PC-3 (cell line): Measurements from ENCODE around the gene SH3RF3. TPM values are rescaled to one million over a fixed set of nuclear protein-coding genes. Genes with fewer than 3 reads are reported as not detected.

ENCODE experiments used
- ATAC-seq: fragments of 200-7000 bp; cut with Tn5 transposase; 2 replicates; pipeline ENCODE4 v1.9.1; 2020; ENCODE audit warnings: mild to moderate bottlenecking, moderate library complexity
- BruUV-seq: library from RNA; stranded (reverse); fragments of 400-500 nt; replicated peaks from 2 replicates; lab custom pipeline; 2021; lab: Mats Ljungman, UMichigan
- CTCF ChIA-PET: fragments of 300-600 bp; sonication (Branson Sonifier 250); formaldehyde crosslinking; loops from one replicate; lab custom pipeline; 2022; ENCODE audit warnings: antibody characterized with exemption; lab: Charles Lee
- POLR2A ChIA-PET: fragments of 300-600 bp; sonication (Branson Sonifier 250); formaldehyde crosslinking; loops from one replicate; lab custom pipeline; 2022; ENCODE audit warnings: antibody characterized with exemption; ENCODE audit not compliant: unreplicated experiment; lab: Charles Lee
- DNase-seq: peaks from one replicate; pipeline ENCODE4 v3.0.0-alpha.2; 2015
- H2AFZ ChIP-seq: fragments of 300-600 bp; sonication (generic); 2 replicates; pipeline ENCODE4 v1.6.0; 2016; ENCODE audit warnings: antibody characterized with exemption, low read length
- H3F3A ChIP-seq: fragments of 300-600 bp; sonication (generic); one replicate; pipeline ENCODE4 v1.6.0; 2017; ENCODE audit warnings: antibody characterized with exemption, low read length, control low read depth, mild to moderate bottlenecking; ENCODE audit not compliant: unreplicated experiment
- H3K27ac ChIP-seq: fragments of 300-600 bp; sonication (generic); 2 replicates; pipeline ENCODE4 v1.5.1; 2016; ENCODE audit warnings: mild to moderate bottlenecking, low read length
- H3K27me3 ChIP-seq: fragments of 300-600 bp; sonication (generic); 2 replicates; pipeline ENCODE4 v1.6.1; 2016; ENCODE audit warnings: low read length, mixed read lengths
- H3K36me3 ChIP-seq: fragments of 300-600 bp; sonication (generic); 2 replicates; pipeline ENCODE4 v1.6.1; 2016; ENCODE audit warnings: low read depth, mixed run types, low read length, mixed read lengths
- H3K4me1 ChIP-seq: fragments of 300-600 bp; sonication (generic); 2 replicates; pipeline ENCODE4 v1.5.1; 2016; ENCODE audit warnings: low read length; ENCODE audit not compliant: insufficient read depth
- H3K4me2 ChIP-seq: fragments of 300-600 bp; sonication (generic); 2 replicates; pipeline ENCODE4 v1.6.0; 2016; ENCODE audit warnings: low read length
- H3K4me3 ChIP-seq: fragments of 300-600 bp; sonication (generic); 2 replicates; pipeline ENCODE4 v1.5.1; 2016; ENCODE audit warnings: mild to moderate bottlenecking, low read length, mixed read lengths
- H3K79me2 ChIP-seq: fragments of 300-600 bp; sonication (generic); 2 replicates; pipeline ENCODE4 v1.6.1; 2017; ENCODE audit warnings: low read length, mixed read lengths
- H3K9ac ChIP-seq: fragments of 300-600 bp; sonication (generic); 2 replicates; pipeline ENCODE4 v1.6.0; 2016; ENCODE audit warnings: mild to moderate bottlenecking, low read length
- H3K9me2 ChIP-seq: fragments of 300-600 bp; sonication (generic); replicated peaks from 2 replicates; pipeline ENCODE4 v1.6.1; 2016; ENCODE audit warnings: mixed run types, low read length, mixed read lengths
- H3K9me3 ChIP-seq: fragments of 300-600 bp; sonication (generic); 2 replicates; pipeline ENCODE4 v1.6.1; 2016; ENCODE audit warnings: low read length, mixed read lengths
- H4K20me1 ChIP-seq: fragments of 300-600 bp; sonication (generic); 2 replicates; pipeline ENCODE4 v1.6.1; 2016; ENCODE audit warnings: low read length, mixed read lengths
- CTCF ChIP-seq: fragments of 300-600 bp; sonication (generic); conservative IDR thresholded peaks from 2 replicates; pipeline ENCODE4 v1.5.1; 2017; ENCODE audit warnings: antibody characterized with exemption, low read depth, mild to moderate bottlenecking, low read length
- EZH2 ChIP-seq: fragments of 300-600 bp; sonication (generic); IDR thresholded peaks from one replicate; pipeline ENCODE4 v1.6.1; 2017; ENCODE audit warnings: antibody characterized with exemption, mild to moderate bottlenecking, low read length; ENCODE audit not compliant: unreplicated experiment
- EZH2phosphoT487 ChIP-seq: fragments of 300-600 bp; sonication (generic); IDR thresholded peaks from 2 replicates; pipeline ENCODE4 v1.6.1; 2018; ENCODE audit warnings: mild to moderate bottlenecking, antibody characterized with exemption, low read length, borderline replicate concordance
- intact Hi-C: fragments of 100-400 bp; cut with micrococcal nuclease; formaldehyde crosslinking; loops from 2 replicates; pipeline ENCODE4 v1.9.0; 2023
- total RNA-seq: library from RNA; depleted of rRNA; stranded (reverse); fragments of >200 nt; gene quantifications from 2 replicates; pipeline ENCODE4 v1.2.3, GENCODE V29; 2014

Gene SH3RF3
- total RNA-seq, 1 experiment from 2014 or later, result 11.7 TPM

GRCh38 chr2:109378682-109379081, 249.7 kb downstream of the SH3RF3 start:
- Histone ChIP-seq H3K9me2 (no peaks in the 10 kb centered on the region), H3K79me2 (no peaks in the 10 kb centered on the region), H3K27ac (no peak overlapping the region), H3K4me1 (peaks cover 19% of the 10 kb centered on the region), H3K4me3 (no peak overlapping the region), H3K4me2 (no peak overlapping the region), H3K36me3 (no peaks in the 10 kb centered on the region), H3K27me3 (no peaks in the 10 kb centered on the region), H3K9me3 (no peaks in the 10 kb centered on the region), H2AFZ (no peak overlapping the region), H3K9ac (no peak overlapping the region), H3F3A (no peaks in the 10 kb centered on the region), H4K20me1 (no peaks in the 10 kb centered on the region)
- ChIA-PET POLR2A (no interaction called here), CTCF (no interaction called here)
- no TSS peak for BruUV-seq
- DNase-seq (no peak), ATAC-seq (no peak)
- intact Hi-C loops, result no loop called here
- TF ChIP-seq EZH2phosphoT487 (no peak), EZH2 (no peak), CTCF (no peak)

- Histone ChIP-seq H3K4me3 (no peak overlapping the region), H3K27ac (no peak overlapping the region), H2AFZ (no peak overlapping the region), H3K27me3 (no peaks in the 10 kb centered on the region), H3K9me2 (no peaks in the 10 kb centered on the region), H3K36me3 (no peaks in the 10 kb centered on the region), H3K79me2 (no peaks in the 10 kb centered on the region), H3K9me3 (no peaks in the 10 kb centered on the region), H3F3A (no peaks in the 10 kb centered on the region), H3K4me2 (no peak overlapping the region), H3K9ac (no peak overlapping the region), H4K20me1 (no peaks in the 10 kb centered on the region), H3K4me1 (peaks cover 19% of the 10 kb centered on the region)
- ATAC-seq (no peak), DNase-seq (no peak)
- TF ChIP-seq EZH2phosphoT487 (no peak), EZH2 (no peak), CTCF (no peak)
- BruUV-seq, result no TSS peak
- CTCF ChIA-PET, result no interaction called here
- POLR2A ChIA-PET, result no interaction called here
- intact Hi-C loops, result no loop called here
Measured at GRCh38 chr2:109379507-109379906, 250.5 kb downstream of the SH3RF3 start.

- peaks cover 16% of the 10 kb centered on the region for H3K4me1 ChIP-seq
- H3K9me2 ChIP-seq, result no peaks in the 10 kb centered on the region
- H2AFZ ChIP-seq, result no peak overlapping the region
- BruUV-seq, result no TSS peak
- H4K20me1 ChIP-seq, result no peaks in the 10 kb centered on the region
- DNase-seq, result peak; percentile 41
- H3K4me2 ChIP-seq, result no peak overlapping the region
- ATAC-seq, result peak; percentile 82
- POLR2A ChIA-PET, result no interaction called here
- intact Hi-C loops, result no loop called here
- no peak overlapping the region for H3K27ac ChIP-seq
- no peak overlapping the region for H3K4me3 ChIP-seq
- TF ChIP-seq EZH2phosphoT487 (no peak), EZH2 (no peak), CTCF (no peak)
- H3K79me2 ChIP-seq, result no peaks in the 10 kb centered on the region
- CTCF ChIA-PET, result interaction anchor here (0.6 kb wide), 1 partner anchor 37 kb away, joined by 8 read pairs; no protein-coding TSS in a partner anchor
- H3K36me3 ChIP-seq, result no peaks in the 10 kb centered on the region
- no peak overlapping the region for H3K9ac ChIP-seq
- H3K27me3 ChIP-seq, result no peaks in the 10 kb centered on the region
- H3K9me3 ChIP-seq, result no peaks in the 10 kb centered on the region
- H3F3A ChIP-seq, result no peaks in the 10 kb centered on the region
Measured at GRCh38 chr2:109380502-109381326, 251.7 kb downstream of the SH3RF3 start.
